Measurements from ENCODE around the gene SPEF1.

SPEF1 gene

DNA sequence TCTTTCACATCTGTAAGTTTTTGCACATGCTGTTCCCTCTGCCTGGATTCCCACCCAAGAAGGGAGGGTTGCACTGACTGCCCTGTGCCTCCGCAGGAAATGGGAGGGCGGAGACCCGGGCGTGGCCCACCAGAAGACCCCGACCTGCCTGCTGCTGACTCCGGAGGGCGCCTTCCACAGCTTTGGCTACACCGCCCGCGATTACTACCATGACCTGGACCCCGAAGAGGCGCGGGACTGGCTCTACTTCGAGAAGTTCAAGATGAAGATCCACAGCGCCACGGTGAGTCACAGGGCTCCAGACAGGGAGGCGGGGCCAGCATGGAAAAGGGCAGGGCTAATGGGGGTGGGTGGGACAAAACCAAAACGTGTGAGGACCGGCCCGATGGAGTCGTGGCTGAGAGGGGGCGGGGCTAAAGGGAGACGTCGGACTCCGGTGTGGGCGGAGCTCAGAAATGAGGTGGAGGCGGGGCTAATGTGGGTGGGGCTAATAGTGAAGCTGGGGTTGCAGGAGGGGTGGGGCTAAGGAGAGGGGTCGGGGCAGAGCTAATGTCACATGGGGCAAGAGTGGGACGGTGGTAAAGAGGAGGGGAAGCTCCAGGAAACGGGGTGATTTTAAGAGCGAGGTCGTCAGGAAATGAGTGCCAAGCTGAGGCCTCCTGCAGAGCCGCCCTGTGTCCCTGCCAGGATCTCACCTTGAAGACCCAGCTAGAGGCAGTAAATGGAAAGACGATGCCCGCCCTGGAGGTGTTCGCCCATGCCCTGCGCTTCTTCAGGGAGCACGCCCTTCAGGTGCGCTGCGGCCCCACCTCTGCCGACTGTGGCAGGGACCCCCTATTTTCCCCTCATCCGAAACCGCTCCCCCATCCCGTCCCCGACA, 36.2 kb downstream of the SPEF1 start:
- peak; percentile 68 to 79 for DNase-seq

DNA sequence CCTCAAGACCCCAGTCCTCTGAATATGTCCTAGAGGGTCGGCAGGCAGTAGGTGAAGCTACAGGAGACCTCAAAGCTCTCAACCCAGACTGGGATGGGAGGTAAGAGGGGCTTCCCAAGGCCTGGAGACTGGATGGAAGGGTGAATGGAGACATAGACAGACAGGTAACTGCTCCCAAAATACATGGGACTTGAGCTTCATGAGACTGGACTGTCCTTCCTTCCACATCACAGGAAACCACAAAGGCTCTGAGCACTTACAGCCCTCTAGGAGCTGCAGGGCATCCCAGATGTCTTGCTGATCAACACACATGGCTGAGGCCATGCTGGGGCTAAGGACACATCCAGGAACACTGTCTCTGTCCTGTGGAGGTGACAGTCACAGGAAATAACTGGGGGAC, 37.2 kb downstream of the SPEF1 start:
- DNase-seq = no peak

GRCh38 chr20:3743251-3743650, 38.0 kb downstream of the SPEF1 start:
- no peak for DNase-seq

GRCh38 chr20:3741836-3742458, 39.3 kb downstream of the SPEF1 start:
- no peak for DNase-seq

GRCh38 chr20:3740615-3741301, 40.5 kb downstream of the SPEF1 start:
- no peak for DNase-seq

GRCh38 chr20:3739926-3740451, 41.3 kb downstream of the SPEF1 start:
- DNase-seq = no peak

- no peak for DNase-seq
Observed at GRCh38 chr20:3739054-3739925, 42.0 kb downstream of the SPEF1 start.

GRCh38 chr20:3738111-3739053, 42.9 kb downstream of the SPEF1 start:
- no peak for DNase-seq

DNA sequence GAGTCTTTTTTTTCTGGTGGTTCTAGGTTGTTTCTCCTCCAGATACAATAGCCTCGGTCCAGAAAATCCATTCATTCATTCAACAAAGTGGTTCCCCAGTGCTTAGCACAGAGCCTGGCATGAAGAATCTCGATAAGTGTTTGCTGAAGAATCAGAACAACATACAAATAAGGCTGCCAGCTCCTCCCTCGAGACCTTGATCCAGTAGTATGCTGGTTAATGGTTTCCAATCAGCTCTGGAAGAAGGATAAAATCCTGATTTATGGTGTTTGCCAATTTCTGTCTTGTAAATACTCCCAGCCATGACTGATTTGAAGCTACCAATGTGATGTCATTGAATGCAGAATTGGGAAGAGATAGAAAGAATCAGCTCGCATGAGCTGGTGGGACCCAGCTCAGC, 45.5 kb downstream of the SPEF1 start:
- no peak for DNase-seq

- no peak for DNase-seq
Observed at GRCh38 chr20:3734111-3734843, 47.0 kb downstream of the SPEF1 start.

- no peak for DNase-seq
Observed at GRCh38 chr20:3733119-3733995, 47.9 kb downstream of the SPEF1 start.

DNA sequence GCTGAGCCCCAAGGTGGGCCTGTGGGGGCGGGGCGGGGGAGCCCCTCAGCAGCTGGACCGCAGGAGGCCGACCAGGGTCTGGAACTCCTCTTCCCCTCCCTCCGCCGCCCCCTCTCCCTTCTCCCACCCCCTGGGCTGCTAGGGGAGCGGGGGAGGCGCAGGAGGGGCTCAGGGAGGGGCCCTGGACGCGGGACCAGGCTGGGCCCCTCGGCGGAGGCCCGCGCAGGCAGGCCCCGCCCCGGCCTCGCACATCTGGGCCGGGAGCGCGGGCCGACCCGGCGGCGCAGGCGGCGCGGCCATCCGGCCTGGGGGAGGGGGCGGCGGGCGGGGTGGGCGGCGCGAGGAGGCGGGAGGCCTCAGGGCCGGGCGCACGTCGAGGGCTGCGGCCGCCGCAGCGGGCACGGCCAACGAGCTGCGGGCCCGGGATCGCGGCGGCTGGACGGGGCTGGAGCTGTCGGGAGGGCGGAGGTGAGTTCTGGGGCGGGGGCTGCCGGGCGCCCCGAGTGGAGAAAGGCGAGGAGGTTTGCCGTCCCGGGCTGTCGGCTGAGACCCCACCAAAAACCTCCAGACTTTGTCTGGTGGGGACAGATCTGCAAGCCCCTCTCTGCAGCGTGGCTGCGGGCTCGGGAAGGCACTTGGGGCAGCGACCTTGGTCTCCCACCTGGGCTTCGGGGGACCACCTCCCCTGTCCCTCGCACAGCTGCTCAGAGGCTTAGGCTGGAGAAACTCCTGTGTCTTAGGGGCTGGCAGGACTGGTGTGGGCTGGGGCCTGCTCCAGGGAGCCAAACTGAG, 48.7 kb downstream of the SPEF1 start, which contains the start of gene HSPA12B:
TSS of gene HSPA12B (plus strand) at position 359 of the 792 bp plus-strand sequence. CDS start 5,990 bp downstream, outside the sequence.
- DNase-seq = no peak

DNA sequence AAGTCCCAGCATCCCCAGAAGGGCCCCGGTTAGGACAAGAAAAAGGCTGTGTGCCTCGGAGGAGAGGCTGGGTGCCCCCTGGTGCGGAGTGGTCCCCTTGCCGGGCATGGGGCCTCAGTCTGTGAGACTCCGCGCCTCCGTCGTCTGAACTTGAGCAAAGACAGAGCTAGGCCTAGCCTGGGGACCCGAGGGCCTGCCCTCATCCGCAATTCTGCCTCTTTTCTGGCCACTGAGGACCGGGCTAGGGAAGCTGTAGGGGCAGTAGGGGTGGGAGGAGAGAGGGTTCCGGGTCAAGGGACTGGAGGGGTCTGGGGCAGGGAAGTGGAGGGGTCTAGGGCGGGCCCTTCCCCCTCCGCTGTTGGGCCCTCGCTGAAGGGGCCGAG, 49.3 kb downstream of the SPEF1 start:
- no peak for DNase-seq

DNA sequence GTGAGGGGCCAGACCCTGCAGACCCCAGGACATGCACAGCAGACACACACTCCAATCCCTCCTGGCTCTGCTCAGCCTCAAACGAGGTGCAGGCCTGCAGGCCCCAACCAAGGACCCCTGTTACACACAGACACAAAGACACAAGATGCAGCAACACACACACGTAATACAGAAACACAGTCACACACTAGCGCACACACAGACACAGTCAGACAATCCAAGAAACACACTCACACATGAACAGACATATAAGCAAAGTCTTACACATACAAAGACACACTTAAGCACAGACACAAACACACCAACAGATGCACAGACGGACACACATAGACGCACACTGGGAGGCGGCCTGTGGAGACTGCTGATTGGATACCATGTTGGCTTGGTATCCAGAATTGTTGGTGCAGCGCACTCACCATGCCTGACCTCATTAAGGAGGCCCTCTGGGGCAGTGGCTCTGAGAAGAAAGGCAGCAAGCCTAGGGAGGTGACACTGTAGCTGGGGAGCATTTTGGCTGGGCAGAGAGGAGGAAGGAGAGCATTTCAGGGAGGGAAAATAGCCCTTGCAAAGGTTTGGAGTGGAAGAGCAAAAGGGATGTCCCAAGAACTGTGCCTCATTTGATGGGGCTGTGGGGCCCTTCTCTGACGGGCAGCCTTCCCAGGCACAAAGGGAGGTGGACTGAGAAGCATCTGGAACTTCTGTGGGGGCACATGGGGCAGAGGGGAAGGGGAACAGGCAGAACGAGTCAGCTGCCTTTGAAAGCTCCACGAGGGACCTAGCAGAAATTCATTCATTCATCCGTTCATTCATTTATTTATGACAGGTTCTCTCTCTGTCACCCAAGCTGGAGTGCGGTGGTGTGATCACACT, 50.2 kb downstream of the SPEF1 start:
- DNase-seq = no peak

DNA sequence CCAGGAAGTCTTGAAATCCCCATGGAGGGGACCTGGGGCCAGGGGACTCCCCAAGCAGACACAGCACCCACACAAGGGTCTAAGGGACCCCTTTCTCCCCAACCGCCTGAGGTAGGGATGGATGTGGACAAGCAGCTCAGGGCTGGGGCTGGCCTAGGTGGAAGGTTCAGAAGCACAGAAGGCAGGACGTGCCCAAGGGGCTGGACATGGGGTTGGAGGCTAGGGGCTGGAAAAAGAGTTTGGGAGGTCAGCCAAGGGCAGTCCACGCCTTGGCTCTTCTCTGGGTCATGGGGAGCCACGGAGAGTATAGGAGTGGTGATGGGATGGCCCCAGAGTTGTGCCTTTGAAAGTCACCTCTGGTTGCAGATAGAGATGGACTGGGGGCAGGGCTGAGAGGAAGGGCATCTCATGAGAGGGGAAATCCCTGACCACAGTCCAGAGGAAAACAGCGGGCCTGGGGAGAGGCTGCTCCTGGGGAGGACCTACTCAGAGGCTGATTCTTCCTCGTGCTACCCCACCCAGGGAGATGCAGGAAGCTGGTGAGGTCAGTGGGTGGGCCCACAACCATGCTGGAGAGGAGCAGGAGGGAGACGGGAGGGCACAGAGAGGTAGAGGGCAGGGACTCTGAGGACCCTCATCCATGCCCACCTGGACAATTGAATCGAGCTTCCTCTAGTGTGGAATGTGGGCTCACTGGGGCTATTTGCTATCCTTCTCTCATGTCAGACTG, 51.3 kb downstream of the SPEF1 start:
- DNase-seq = no peak

- DNase-seq = no peak
Observed at GRCh38 chr20:3729378-3729777, 51.9 kb downstream of the SPEF1 start.

- DNase-seq = no peak
Observed at GRCh38 chr20:3728876-3729275, 52.4 kb downstream of the SPEF1 start.

Data from stimulated activated CD4-positive, alpha-beta T cell treated with anti-CD3 and anti-CD28 coated beads, Interleukin-4, amount 100 ng/mL, for 4 hours (primary cell).